Lower leg skin (tissue), 4 donors: ENCODE data around the gene PRX. TPM values are rescaled to one million over a fixed set of nuclear protein-coding genes. Genes with fewer than 3 reads are reported as not detected.
"Not testable (repeated sequence)": the region's sequence is repeated elsewhere in the genome, so short reads cannot be mapped to it uniquely, and the experiment has no call there.

Experiments used
- DNase-seq, 2 donors: peaks; one replicate each; pipeline ENCODE4 v3.0.0-alpha.2; 2019; ENCODE audit warnings: low spot score in 2 of 2
- H3K4me3 ChIP-seq: fragments of 200-600 bp; sonication (generic); 2 replicates; pipeline ENCODE4 v1.5.1; 2017; ENCODE audit warnings: mild to moderate bottlenecking, low read depth; ENCODE audit not compliant: poor library complexity, severe bottlenecking
- POLR2A ChIP-seq, 2 donors: fragments of 450-650 bp; IDR thresholded peaks; one replicate each; pipeline ENCODE4 v1.6.1; 2016 to 2017; ENCODE audit warnings: antibody characterized with exemption in 2 of 2, mild to moderate bottlenecking in 1 of 2, moderate library complexity in 1 of 2
- whole genome bisulfite sequencing, 2 donors: methylation state at CpG; one replicate each; pipeline ENCODE4 v1.1.5; 2018; 5-methylcytosine and 5-hydroxymethylcytosine counted together
- intact Hi-C: fragments of 100-400 bp; cut with DNase I; formaldehyde crosslinking; loops from one replicate; pipeline ENCODE4 v1.15.0; 2023; ENCODE audit warnings: low total_unique reads
- total RNA-seq, 4 donors: library from RNA; depleted of rRNA; stranded (reverse); fragments of >200 nt; gene quantifications; one replicate each; pipeline ENCODE4 v1.1.0, GENCODE V29; 2016
- TF ChIP-seq, protein P1 (sequence below), 3 donors: fragments of 450-650 bp; IDR thresholded peaks; one replicate each; pipeline ENCODE4 v1.5.1; 2016; ENCODE audit warnings: antibody characterized with exemption in 3 of 3, mild to moderate bottlenecking in 3 of 3, moderate library complexity in 2 of 3

Gene PRX
- total RNA-seq, 4 donors from 2014 or later, result 2.5 to 7.3 (median 5.6) TPM

DNA sequence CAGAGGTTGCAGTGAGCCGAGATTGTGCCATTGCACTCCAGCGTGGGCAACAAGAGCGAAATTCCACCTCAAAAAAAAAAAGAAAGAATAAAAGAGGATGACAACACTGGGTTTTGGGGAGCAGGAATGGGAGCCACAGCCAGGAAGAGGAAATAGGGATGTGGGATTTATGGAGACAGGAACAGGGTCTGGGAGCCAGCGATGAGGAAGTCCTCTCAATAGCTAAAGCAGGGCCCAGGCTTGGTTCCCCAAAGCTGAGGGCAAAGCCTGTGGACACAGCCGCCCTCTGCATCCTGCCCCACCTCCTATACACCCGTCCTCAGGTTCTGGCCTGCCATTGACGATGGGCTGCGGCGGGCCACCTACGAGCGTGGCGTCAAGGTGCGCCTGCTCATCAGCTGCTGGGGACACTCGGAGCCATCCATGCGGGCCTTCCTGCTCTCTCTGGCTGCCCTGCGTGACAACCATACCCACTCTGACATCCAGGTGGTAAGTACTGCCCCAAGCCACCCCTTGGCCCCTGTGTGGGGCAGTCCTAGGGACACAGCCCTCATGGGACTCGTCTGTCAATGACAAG lies 36.8 kb downstream of the PRX start:
- no peak overlapping the region for H3K4me3 ChIP-seq
- intact Hi-C loops, result no loop called here
- TF ChIP-seq, protein P1, sequence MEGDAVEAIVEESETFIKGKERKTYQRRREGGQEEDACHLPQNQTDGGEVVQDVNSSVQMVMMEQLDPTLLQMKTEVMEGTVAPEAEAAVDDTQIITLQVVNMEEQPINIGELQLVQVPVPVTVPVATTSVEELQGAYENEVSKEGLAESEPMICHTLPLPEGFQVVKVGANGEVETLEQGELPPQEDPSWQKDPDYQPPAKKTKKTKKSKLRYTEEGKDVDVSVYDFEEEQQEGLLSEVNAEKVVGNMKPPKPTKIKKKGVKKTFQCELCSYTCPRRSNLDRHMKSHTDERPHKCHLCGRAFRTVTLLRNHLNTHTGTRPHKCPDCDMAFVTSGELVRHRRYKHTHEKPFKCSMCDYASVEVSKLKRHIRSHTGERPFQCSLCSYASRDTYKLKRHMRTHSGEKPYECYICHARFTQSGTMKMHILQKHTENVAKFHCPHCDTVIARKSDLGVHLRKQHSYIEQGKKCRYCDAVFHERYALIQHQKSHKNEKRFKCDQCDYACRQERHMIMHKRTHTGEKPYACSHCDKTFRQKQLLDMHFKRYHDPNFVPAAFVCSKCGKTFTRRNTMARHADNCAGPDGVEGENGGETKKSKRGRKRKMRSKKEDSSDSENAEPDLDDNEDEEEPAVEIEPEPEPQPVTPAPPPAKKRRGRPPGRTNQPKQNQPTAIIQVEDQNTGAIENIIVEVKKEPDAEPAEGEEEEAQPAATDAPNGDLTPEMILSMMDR (IDR thresholded peaks at IDR 0.05), result no peak
- TF ChIP-seq POLR2A (IDR thresholded peaks at IDR 0.05), result no peak
- WGBS, 2 donors, result 89% methylated on average over 17 of the region's 17 CpGs
- DNase-seq, result no peak

DNA sequence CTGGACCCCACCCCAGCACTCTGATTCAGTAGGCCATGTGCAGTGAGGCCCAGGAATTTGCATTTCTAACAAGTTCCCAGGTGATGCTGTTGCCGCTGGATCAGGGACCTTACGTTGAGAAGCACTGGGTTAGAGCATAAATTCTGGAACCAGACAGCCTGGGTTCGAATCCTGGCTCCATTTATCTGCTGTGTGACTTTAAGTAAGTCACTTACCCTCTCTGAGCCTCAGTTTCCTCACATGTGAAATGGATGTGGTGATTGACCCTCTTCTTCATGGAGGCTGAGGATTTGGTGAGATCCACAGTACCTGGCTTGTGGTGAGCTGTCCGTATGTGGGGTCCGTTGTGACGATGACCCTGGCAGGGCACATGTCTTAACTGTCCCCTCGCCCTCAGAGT lies 39.1 kb downstream of the PRX start:
- no peak for DNase-seq
- TF ChIP-seq, protein P1 (IDR thresholded peaks at IDR 0.05), result no peak
- TF ChIP-seq POLR2A (IDR thresholded peaks at IDR 0.05), result no peak
- 96 to 98% methylated on average over 7 of the region's 7 CpGs for WGBS, 2 donors
- intact Hi-C loops, result no loop called here
- H3K4me3 ChIP-seq, result no peak overlapping the region

DNA sequence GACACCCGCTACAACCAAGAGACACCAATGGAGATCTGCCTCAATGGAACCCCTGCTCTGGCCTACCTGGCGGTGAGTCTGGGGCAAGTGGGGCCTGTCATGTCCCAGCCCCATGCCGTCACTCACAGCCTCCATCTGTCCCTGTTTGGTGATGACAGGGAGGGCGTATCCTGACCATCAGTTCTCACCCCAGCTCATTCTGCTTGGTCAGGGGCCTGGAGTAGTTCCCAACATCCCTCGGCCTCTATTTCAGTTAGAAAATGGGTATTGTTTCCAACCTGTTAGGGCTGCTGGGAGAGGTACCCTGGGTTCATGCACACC lies 41.4 kb downstream of the PRX start:
- intact Hi-C loops, result no loop called here
- no peak overlapping the region for H3K4me3 ChIP-seq

DNA sequence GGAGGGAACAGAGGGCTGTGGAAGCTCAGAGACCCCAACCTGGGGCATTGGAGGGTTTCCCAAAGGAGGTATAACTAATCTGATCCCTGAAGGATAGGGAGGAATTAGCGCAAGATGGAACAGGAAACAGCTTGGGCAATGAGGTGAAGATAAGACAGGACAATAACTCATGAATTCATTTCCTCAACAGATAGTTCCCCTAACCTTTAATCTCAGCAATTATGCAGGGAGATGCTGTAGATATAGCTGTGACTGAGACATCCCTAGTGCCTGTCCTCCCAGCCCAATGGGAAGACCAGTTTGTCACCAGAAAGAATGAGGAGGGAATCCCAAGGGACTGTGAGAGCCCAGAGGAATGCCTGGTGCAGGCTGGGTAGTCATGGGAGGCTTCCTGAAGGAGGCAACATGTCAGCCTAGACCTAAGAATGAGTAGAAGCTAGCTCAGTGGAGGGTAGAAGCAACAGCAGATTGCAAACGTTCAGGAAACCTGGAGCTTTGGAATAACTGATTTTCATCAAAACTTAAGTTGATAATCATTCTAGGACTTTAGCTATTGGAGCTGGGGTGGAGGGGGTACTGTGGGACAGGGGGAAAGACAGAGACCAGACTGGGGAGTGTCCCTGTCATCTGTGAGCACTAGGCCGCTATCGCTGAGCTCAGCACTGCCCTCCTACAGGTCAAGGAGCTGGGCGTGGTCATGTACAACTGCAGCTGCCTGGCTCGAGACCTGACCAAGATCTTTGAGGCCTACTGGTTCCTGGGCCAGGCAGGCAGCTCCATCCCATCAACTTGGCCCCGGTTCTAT lies 42.0 kb downstream of the PRX start:
- TF ChIP-seq, protein P1 (IDR thresholded peaks at IDR 0.05), result no peak
- TF ChIP-seq POLR2A (IDR thresholded peaks at IDR 0.05), result no peak
- H3K4me3 ChIP-seq, result no peak overlapping the region
- no peak for DNase-seq
- 88 to 92% methylated on average over 6 to 7 of the region's 7 CpGs for WGBS, 2 donors
- intact Hi-C loops, result no loop called here

More for the DNA sequence above, 41.4 kb downstream of the PRX start:
- no peak for TF ChIP-seq POLR2A (IDR thresholded peaks at IDR 0.05)
- TF ChIP-seq, protein P1 (IDR thresholded peaks at IDR 0.05), result no peak
- 85 to 95% methylated on average over 4 to 5 of the region's 5 CpGs for WGBS, 2 donors
- no peak for DNase-seq

DNA sequence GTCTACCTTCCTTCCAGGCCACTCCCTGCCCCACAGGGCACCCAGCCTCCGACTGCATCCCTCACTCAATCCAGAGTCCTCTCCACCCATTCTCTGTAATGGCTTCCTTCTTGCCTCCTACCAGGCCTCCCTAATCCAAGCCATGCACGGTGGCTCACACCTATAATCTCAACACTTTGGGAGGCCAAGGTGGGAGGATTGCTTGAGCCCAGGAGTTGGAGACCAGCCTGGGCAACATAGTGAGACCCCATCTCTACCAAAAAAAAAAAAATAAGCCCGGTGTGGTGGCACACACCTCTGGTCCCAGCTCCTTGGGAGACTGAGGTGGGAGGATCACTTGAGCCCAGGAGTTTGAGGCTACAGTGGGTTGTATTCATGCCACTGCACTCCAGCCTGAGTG lies 42.9 kb downstream of the PRX start:
- DNase-seq, intact Hi-C loops, H3K4me3 ChIP-seq: not testable (repeated sequence)
- 86 to 93% methylated on average over 3 of the region's 3 CpGs for WGBS, 2 donors

DNA sequence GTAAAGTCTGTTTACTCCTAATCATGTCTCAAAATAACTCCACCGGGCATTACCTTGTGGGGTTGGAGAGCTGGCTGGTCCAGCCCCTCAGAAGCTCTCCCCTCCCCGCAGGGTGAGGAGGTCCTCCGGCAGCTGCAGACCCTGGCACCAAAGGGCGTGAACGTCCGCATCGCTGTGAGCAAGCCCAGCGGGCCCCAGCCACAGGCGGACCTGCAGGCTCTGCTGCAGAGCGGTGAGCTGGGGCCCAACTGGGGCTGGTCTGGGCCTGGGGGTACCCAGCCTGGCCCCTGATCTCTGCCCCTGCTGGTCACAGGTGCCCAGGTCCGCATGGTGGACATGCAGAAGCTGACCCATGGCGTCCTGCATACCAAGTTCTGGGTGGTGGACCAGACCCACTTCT lies 43.4 kb downstream of the PRX start:
- intact Hi-C loops, result no loop called here
- TF ChIP-seq POLR2A (IDR thresholded peaks at IDR 0.05), result no peak
- TF ChIP-seq, protein P1 (IDR thresholded peaks at IDR 0.05), result no peak
- no peak for DNase-seq
- no peak overlapping the region for H3K4me3 ChIP-seq
- WGBS, 2 donors, result 88 to 91% methylated on average over 8 of the region's 12 CpGs
